Measurements from ENCODE around the gene CROCC.
A peak's percentile ranks its signal among the peaks of the same experiment; 100 is the strongest.

The CROCC gene

DNA sequence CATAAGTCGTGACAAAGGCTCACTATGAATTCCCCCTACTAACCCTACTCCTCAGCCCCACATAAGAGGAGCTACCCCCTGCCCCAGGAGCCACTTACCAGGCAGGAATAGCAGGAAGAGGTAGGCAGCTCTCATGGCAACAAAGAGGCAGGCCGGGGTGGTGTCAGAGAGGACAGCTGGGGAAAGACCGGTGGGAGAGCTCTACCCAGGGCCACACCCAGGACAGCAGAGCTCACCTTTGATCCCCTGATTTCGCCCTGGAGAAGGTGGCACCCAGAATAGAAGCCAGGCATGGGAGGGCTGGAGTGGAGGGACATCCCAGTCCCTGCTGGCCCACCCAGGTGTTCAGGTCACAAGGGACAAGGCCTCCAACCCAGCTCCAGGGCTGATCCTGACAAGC is 56.4 kb downstream of the CROCC start:
- Histone ChIP-seq H3K79me2 (no peaks in the 10 kb centered on the region), H3K27me3 (ENCODE audit: control insufficient read depth, insufficient read depth, low read length) (no peaks in the 10 kb centered on the region), H3K36me3 (ENCODE audit: control insufficient read depth, insufficient read depth, low read length) (no peaks in the 10 kb centered on the region), H3K4me3 (ENCODE audit: low read depth, low read length) (no peak overlapping the region), H3K9me3 (ENCODE audit: control insufficient read depth, low read length) (no peaks in the 10 kb centered on the region), H3K4me1 (no peaks in the 10 kb centered on the region), H3K9ac (no peak overlapping the region), H2AFZ (no peak overlapping the region), H3K4me2 (ENCODE audit: low read length) (no peak overlapping the region), H3K27ac (no peak overlapping the region)
- TF ChIP-seq, protein P1, sequence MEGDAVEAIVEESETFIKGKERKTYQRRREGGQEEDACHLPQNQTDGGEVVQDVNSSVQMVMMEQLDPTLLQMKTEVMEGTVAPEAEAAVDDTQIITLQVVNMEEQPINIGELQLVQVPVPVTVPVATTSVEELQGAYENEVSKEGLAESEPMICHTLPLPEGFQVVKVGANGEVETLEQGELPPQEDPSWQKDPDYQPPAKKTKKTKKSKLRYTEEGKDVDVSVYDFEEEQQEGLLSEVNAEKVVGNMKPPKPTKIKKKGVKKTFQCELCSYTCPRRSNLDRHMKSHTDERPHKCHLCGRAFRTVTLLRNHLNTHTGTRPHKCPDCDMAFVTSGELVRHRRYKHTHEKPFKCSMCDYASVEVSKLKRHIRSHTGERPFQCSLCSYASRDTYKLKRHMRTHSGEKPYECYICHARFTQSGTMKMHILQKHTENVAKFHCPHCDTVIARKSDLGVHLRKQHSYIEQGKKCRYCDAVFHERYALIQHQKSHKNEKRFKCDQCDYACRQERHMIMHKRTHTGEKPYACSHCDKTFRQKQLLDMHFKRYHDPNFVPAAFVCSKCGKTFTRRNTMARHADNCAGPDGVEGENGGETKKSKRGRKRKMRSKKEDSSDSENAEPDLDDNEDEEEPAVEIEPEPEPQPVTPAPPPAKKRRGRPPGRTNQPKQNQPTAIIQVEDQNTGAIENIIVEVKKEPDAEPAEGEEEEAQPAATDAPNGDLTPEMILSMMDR (IDR thresholded peaks at IDR 0.05) = no peak

DNA sequence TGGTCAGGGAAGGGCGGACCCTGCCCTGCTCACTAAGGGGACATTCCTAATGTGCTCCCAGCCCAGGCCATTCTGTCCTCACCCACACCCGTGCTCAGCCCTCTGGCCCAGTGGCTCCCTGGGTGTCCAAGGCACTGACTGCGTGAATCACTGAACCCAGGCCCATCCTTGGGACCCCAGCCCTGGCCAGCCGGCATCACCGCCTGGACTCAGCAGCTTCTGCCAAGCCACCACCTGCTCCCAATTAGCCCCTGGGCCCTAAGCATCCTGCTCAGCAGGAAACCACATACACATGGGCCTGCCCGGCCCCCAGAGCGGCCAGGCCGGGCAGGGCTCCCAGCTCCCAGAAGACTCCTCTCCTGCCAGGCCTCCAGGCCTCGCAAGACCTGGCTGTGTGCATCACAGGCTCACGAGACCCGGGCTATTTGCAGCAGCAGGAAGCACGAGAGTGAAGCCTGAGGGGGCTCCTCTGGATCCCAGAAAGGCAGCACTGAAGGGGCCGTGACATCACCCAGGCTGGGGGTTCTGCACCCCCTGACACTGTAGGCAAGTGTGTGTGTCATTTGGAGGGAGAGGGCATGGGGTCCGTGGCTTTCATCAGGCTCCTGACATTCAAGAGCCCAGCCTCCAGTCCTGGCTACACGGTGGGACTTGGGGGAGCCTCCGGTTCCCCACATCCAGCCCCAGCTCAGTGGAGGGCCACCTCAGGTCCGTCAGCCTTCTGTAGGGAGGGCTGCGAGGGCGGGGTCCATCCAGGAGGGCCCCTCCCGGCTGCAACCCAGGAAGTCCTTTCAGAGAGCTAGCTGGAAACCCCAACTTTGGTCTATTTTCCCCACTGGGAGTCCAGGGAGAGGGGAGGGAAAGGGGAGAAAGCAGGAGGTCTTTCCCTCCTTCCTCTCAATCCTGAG is 57.1 kb downstream of the CROCC start:
- Histone ChIP-seq H3K4me3 (ENCODE audit: low read depth, low read length) (no peak overlapping the region), H3K4me1 (no peaks in the 10 kb centered on the region), H3K27me3 (ENCODE audit: control insufficient read depth, insufficient read depth, low read length) (no peaks in the 10 kb centered on the region), H3K27ac (no peak overlapping the region), H3K9ac (no peak overlapping the region), H3K4me2 (ENCODE audit: low read length) (no peak overlapping the region), H3K79me2 (no peaks in the 10 kb centered on the region), H2AFZ (no peak overlapping the region), H3K36me3 (ENCODE audit: control insufficient read depth, insufficient read depth, low read length) (no peaks in the 10 kb centered on the region), H3K9me3 (ENCODE audit: control insufficient read depth, low read length) (no peaks in the 10 kb centered on the region)
- TF ChIP-seq, protein P1 (IDR thresholded peaks at IDR 0.05) = no peak

DNA sequence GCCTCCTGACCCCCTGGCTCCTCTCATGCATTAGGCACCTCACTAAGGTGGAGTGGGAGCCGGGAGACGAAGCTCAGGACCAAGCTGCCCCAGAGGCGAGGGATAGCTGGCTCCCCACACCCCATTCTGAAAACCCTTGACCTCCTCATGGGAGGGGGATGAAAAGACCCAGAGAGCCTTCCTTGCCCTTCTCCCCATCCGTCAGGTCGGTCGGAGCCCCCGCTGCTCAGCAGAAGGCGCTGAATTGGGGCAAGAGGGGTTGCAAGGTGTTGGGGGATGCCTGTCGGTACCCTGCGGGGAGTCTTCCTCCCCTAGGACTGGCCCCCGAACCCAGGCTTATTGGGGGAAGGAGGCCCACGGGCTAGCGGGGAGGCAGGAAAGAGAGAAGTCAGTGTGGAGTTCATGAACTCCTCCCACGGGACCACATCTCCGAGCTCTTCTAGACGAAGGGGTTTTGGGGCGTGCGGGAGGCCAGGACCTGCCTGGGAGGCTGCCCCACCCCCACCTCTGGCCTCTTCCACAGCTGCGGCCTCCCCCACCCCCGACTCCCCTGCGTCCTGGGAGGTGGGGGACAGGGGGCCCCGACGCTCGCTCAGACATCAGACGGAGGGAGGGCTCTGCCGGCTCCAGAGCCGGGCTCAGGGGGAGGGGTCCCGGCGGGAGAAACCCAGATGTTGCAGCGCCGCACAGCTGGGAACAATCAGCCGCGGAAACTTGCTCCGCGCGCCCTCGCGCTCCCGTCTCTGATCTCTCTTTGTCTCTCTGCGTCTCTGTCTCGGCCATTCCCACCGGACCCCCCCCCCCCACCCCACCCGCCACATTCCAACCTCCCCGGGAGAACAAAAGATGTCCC is 58.0 kb downstream of the CROCC start:
- Histone ChIP-seq H3K79me2 (no peaks in the 10 kb centered on the region), H2AFZ (peak overlapping the region; percentile 46), H3K36me3 (ENCODE audit: control insufficient read depth, insufficient read depth, low read length) (no peaks in the 10 kb centered on the region), H3K4me2 (ENCODE audit: low read length) (peak overlapping the region; percentile 51), H3K9ac (no peak overlapping the region), H3K9me3 (ENCODE audit: control insufficient read depth, low read length) (no peaks in the 10 kb centered on the region), H3K27me3 (ENCODE audit: control insufficient read depth, insufficient read depth, low read length) (no peaks in the 10 kb centered on the region), H3K4me1 (no peaks in the 10 kb centered on the region), H3K27ac (no peak overlapping the region), H3K4me3 (ENCODE audit: low read depth, low read length) (peak overlapping the region; percentile 17)
- TF ChIP-seq, protein P1 (IDR thresholded peaks at IDR 0.05) = no peak

DNA sequence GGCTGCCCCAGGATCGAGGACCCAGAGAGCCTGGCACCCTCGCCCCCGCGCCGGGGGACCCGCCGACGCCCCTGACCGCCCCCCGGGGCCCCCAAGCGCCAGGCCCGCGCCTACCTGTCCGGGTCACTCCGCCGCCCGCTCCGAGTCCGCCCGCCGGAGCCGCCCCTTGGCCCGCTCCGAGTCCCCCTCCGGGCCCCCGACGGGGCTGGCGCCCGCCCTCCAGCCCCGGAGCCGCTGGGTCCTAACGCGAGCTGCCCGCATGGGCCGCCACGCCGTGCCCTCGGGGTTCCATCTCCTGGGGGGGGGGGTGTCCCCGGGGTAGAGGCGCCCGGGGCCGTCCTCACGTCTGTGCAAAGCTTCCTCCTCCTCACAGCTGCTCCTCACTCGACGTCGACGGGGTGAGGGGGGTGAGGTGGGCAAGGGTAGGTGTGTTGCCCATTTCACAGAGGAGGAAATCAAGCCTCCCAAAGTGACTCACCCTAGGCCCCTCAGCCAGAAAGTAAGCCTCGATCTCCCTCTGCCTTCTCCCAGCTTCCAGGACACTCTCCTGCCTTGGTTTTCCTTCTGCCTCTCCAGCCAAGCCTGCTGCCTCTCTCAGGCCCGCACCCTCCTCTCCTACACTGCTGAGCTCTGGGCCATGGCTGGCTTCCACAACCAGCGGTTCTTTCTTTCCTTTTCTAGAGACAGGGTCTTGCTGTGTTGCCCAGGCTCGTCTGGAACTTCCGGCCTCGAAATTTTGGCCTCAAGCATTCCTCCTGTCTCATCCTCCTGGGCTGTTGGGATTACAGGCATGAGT is 58.9 kb downstream of the CROCC start, which contains the start of gene MFAP2:
TSS of gene MFAP2 (minus strand) at position 148 of the 796 bp plus-strand sequence. CDS start 2,347 bp downstream, outside the sequence.
- Histone ChIP-seq H3K9me3 (ENCODE audit: control insufficient read depth, low read length) (no peaks in the 10 kb centered on the region), H3K9ac (no peak within 1 kb of the TSS), H3K36me3 (ENCODE audit: control insufficient read depth, insufficient read depth, low read length) (no peaks in the 10 kb centered on the region), H3K79me2 (no peaks in the 10 kb centered on the region), H3K4me2 (ENCODE audit: low read length) (peak within 1 kb of the TSS; percentile 51), H3K4me3 (ENCODE audit: low read depth, low read length) (peak within 1 kb of the TSS; percentile 17), H3K27me3 (ENCODE audit: control insufficient read depth, insufficient read depth, low read length) (no peaks in the 10 kb centered on the region), H2AFZ (peak within 1 kb of the TSS; percentile 46), H3K27ac (no peak within 1 kb of the TSS), H3K4me1 (no peaks in the 10 kb centered on the region)
- TF ChIP-seq, protein P1 (IDR thresholded peaks at IDR 0.05) = no peak

Measured in parathyroid adenoma (tissue), 2 donors.